ENCODE data around the gene ECE1. TPM values are rescaled to one million over a fixed set of nuclear protein-coding genes. Genes with fewer than 3 reads are reported as not detected.
"Not testable (repeated sequence)": the region's sequence is repeated elsewhere in the genome, so short reads cannot be mapped to it uniquely, and the experiment has no call there.

ECE1 gene
- total and polyA plus RNA-seq, 10 of the 15 experiments (the other 5 are each of a cell fraction or from before 2014, with no cell fraction given): 0.97 to 81.0 (median 37.0) TPM

DNA sequence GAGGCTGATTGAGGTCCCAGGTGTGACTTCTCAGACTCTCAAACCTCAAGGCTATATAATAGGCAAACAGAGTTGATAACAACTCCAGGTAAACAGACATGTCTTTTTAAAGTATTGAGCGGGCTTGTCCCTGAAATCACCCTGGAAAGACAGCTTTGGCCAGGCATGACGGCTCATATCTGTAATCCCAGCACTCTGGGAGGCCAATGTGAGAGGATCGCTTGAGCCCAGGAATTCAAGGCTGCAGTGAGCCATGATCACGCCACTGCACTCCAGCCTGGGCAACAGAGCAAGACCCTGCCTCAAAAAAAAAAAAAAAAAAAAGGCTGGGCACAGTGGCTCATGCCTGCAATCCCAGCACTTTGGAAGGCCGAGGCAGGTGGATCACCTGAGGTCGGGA lies 4.9 kb downstream of the ECE1 start:
- CTCF ChIA-PET: interaction anchor here (0.9 to 19.3 kb wide), 4 partner anchors 15 to 84 kb away, joined by 3 to 131 read pairs (median 4); no protein-coding TSS in a partner anchor
- H3K27ac ChIP-seq (ENCODE audit: control insufficient read depth, insufficient read depth); ATAC-seq; H3K27me3 ChIP-seq (replicated peaks in 1 of 2; ENCODE audit: control insufficient read depth in 2 of 2, insufficient read depth in 2 of 2, low read length in 1 of 2); H2AFZ ChIP-seq (ENCODE audit: control insufficient read depth, low read depth, low read length); RAD21 ChIA-PET (ENCODE audit: unreplicated experiment); H3K79me2 ChIP-seq (ENCODE audit: control insufficient read depth, insufficient read depth, low read length); H3K9ac ChIP-seq (ENCODE audit: control insufficient read depth, insufficient read depth, low read length); H4K20me1 ChIP-seq (ENCODE audit: control insufficient read depth, insufficient read depth); in situ Hi-C loops (cut with MboI); intact Hi-C loops (cut with micrococcal nuclease; ENCODE audit: unreplicated experiment); H3K36me3 ChIP-seq (ENCODE audit: control insufficient read depth in 2 of 2, insufficient read depth in 2 of 2, low read length in 1 of 2); DNase-seq (ENCODE audit: low read depth, low spot score); FAIRE-seq; BruUV-seq (replicated peaks); H3K9me3 ChIP-seq (replicated peaks; ENCODE audit: control insufficient read depth, insufficient read depth, low read length); H3K4me3 ChIP-seq; H3K4me2 ChIP-seq (ENCODE audit: control insufficient read depth, insufficient read depth): not testable (repeated sequence)
- POLR2A ChIA-PET: interaction anchor here (0.6 kb wide), 2 partner anchors 73 to 237 kb away, joined by 4 to 7 read pairs; no protein-coding TSS in a partner anchor
- 58% methylated on average over 5 of the region's 6 CpGs for WGBS (ENCODE audit: insufficient coverage, insufficient replicate concordance, low lambda C conversion rate, missing lambda C conversion rate)
- SMC1A ChIA-PET (ENCODE audit: uncharacterized antibody, unreplicated experiment): interaction anchor here (1.3 kb wide), 2 partner anchors 81 to 83 kb away, joined by 3 read pairs; no protein-coding TSS in a partner anchor
- peaks cover 17% of the 10 kb centered on the region for H3K4me1 ChIP-seq (ENCODE audit: control insufficient read depth, insufficient read depth, low read length)

DNA sequence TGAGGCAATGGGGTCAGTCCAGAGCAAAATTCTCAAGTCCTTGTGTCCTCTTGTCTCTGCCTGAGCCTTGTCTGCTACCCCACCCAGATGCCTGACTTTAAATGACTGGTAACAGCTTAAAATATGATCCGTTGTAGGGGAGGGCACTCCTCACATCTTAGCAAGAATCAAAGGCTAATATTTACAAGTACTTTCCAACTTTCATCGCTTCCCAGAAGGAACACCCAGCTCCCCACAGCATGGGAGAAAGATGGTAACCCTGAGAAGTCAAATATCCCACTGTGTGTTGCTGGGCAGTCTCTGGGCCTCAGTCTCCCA lies 5.2 kb downstream of the ECE1 start:
- RAD21 ChIA-PET (ENCODE audit: unreplicated experiment): no interaction called here
- no peak for DNase-seq (ENCODE audit: low read depth, low spot score)
- SMC1A ChIA-PET (ENCODE audit: uncharacterized antibody, unreplicated experiment): interaction anchor here (1.3 kb wide), 1 partner anchor 81 kb away, joined by 3 read pairs; no protein-coding TSS in a partner anchor
- Histone ChIP-seq H3K9ac (ENCODE audit: control insufficient read depth, insufficient read depth, low read length) (no peak overlapping the region), H3K9me3 (replicated peaks; ENCODE audit: control insufficient read depth, insufficient read depth, low read length) (no peaks in the 10 kb centered on the region), H4K20me1 (ENCODE audit: control insufficient read depth, insufficient read depth) (peaks cover 6% of the 10 kb centered on the region), H3K36me3 (ENCODE audit: control insufficient read depth in 2 of 2, insufficient read depth in 2 of 2, low read length in 1 of 2) (peaks cover 0 to 7% of the 10 kb centered on the region in 2 experiments; a peak in 2 of 4 replicates), H3K79me2 (ENCODE audit: control insufficient read depth, insufficient read depth, low read length) (no peaks in the 10 kb centered on the region; the same call in 1 of the 2 replicates), H3K4me2 (ENCODE audit: control insufficient read depth, insufficient read depth) (no peak overlapping the region), H2AFZ (ENCODE audit: control insufficient read depth, low read depth, low read length) (no peak overlapping the region), H3K27ac (ENCODE audit: control insufficient read depth, insufficient read depth) (no peak overlapping the region), H3K4me1 (ENCODE audit: control insufficient read depth, insufficient read depth, low read length) (peaks cover 17% of the 10 kb centered on the region), H3K27me3 (replicated peaks in 1 of 2; ENCODE audit: control insufficient read depth in 2 of 2, insufficient read depth in 2 of 2, low read length in 1 of 2) (no peaks in the 10 kb centered on the region), H3K4me3 (no peak overlapping the region)
- FAIRE-seq: no peak
- in situ Hi-C loops (cut with MboI) (no loop called here), intact Hi-C loops (cut with micrococcal nuclease; ENCODE audit: unreplicated experiment) (no loop called here)
- POLR2A ChIA-PET: no interaction called here
- WGBS (ENCODE audit: insufficient coverage, insufficient replicate concordance, low lambda C conversion rate, missing lambda C conversion rate): 66% methylated on average over 2 of the region's 2 CpGs
- no peak for ATAC-seq
- no TSS peak for BruUV-seq (replicated peaks)
- CTCF ChIA-PET: interaction anchor here (0.9 to 19.3 kb wide), 2 partner anchors 14 to 30 kb away, joined by 3 to 131 read pairs; no protein-coding TSS in a partner anchor
- TF ChIP-seq RBBP5 (conservative IDR thresholded peaks at IDR 0.05) (no peak), TARDBP (IDR thresholded peaks at IDR 0.05; ENCODE audit: borderline replicate concordance) (no peak), RUNX3 (IDR thresholded peaks at IDR 0.05; ENCODE audit: low read length) (no peak), POLR2AphosphoS2 (IDR thresholded peaks at IDR 0.05; ENCODE audit: low read depth, low read length) (no peak), IRF4 (IDR thresholded peaks at IDR 0.05; ENCODE audit: low read depth, low read length) (no peak), KLF5 (IDR thresholded peaks at IDR 0.05; ENCODE audit: partially characterized antibody) (no peak), GABPA (IDR thresholded peaks at IDR 0.05; ENCODE audit: low read depth) (no peak), TCF12 (IDR thresholded peaks at IDR 0.05; ENCODE audit: low read depth, low read length) (no peak), CBX3 (IDR thresholded peaks at IDR 0.05; ENCODE audit: borderline replicate concordance, low read depth) (no peak), CREM (IDR thresholded peaks at IDR 0.05; ENCODE audit: low read depth) (no peak), SREBF1 (IDR thresholded peaks at IDR 0.05; ENCODE audit: low read length) (no peak), CREB1 (IDR thresholded peaks at IDR 0.05; ENCODE audit: low read depth) (no peak), SMC3 (IDR thresholded peaks at IDR 0.05; ENCODE audit: borderline replicate concordance, low read length) (no peak), BRCA1 (IDR thresholded peaks at IDR 0.05; ENCODE audit: low read depth, low read length) (no peak)
- TF ChIP-seq, protein P1, sequence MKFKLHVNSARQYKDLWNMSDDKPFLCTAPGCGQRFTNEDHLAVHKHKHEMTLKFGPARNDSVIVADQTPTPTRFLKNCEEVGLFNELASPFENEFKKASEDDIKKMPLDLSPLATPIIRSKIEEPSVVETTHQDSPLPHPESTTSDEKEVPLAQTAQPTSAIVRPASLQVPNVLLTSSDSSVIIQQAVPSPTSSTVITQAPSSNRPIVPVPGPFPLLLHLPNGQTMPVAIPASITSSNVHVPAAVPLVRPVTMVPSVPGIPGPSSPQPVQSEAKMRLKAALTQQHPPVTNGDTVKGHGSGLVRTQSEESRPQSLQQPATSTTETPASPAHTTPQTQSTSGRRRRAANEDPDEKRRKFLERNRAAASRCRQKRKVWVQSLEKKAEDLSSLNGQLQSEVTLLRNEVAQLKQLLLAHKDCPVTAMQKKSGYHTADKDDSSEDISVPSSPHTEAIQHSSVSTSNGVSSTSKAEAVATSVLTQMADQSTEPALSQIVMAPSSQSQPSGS (IDR thresholded peaks at IDR 0.05; ENCODE audit: low read length): no peak
- TF ChIP-seq, protein P2, sequence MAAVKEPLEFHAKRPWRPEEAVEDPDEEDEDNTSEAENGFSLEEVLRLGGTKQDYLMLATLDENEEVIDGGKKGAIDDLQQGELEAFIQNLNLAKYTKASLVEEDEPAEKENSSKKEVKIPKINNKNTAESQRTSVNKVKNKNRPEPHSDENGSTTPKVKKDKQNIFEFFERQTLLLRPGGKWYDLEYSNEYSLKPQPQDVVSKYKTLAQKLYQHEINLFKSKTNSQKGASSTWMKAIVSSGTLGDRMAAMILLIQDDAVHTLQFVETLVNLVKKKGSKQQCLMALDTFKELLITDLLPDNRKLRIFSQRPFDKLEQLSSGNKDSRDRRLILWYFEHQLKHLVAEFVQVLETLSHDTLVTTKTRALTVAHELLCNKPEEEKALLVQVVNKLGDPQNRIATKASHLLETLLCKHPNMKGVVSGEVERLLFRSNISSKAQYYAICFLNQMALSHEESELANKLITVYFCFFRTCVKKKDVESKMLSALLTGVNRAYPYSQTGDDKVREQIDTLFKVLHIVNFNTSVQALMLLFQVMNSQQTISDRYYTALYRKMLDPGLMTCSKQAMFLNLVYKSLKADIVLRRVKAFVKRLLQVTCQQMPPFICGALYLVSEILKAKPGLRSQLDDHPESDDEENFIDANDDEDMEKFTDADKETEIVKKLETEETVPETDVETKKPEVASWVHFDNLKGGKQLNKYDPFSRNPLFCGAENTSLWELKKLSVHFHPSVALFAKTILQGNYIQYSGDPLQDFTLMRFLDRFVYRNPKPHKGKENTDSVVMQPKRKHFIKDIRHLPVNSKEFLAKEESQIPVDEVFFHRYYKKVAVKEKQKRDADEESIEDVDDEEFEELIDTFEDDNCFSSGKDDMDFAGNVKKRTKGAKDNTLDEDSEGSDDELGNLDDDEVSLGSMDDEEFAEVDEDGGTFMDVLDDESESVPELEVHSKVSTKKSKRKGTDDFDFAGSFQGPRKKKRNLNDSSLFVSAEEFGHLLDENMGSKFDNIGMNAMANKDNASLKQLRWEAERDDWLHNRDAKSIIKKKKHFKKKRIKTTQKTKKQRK (IDR thresholded peaks at IDR 0.05; ENCODE audit: low read depth, low read length): no peak

All from GM12878 (cell line).